Fibroblast of lung (primary cell): ENCODE measurements around the gene POPDC3.

Experiments
- CTCF ChIP-seq, 2 donors: IDR thresholded peaks in 1 of 2; conservative IDR thresholded peaks in 1 of 2; 1 replicate in 1 of 2; 2 replicates in 1 of 2; pipeline ENCODE4 v1.5.1; 2011 to 2012; ENCODE audit warnings: low read length in 2 of 2, control low read depth in 1 of 2, inconsistent platforms in 1 of 2, low read depth in 1 of 2, mild to moderate bottlenecking in 1 of 2
- EZH2 ChIP-seq: IDR thresholded peaks from 2 replicates; pipeline ENCODE4 v1.5.1; 2012; ENCODE audit warnings: low read length, control low read depth, mild to moderate bottlenecking; ENCODE audit errors: missing control alignments

GRCh38 chr6:105211831-105212230, 32.0 kb upstream of the POPDC3 start:
- TF ChIP-seq CTCF (conservative IDR thresholded peaks at IDR 0.05 in 1 of 2, IDR thresholded peaks at IDR 0.05 in 1 of 2; ENCODE audit: low read depth in 1 of 2, low read length in 2 of 2), result no peak
- TF ChIP-seq EZH2, result no peak
